IgD-negative memory B cell (primary cell): ENCODE results near the gene GNL1. TPM values are rescaled to one million over a fixed set of nuclear protein-coding genes. Genes with fewer than 3 reads are reported as not detected.

Source experiments
- polyA plus RNA-seq: library from polyadenylated mRNA; unstranded; fragments of 300-500 nt; fragmentation: Illumina TruSeq; gene quantifications from one replicate; pipeline ENCODE4 v1.2.3, GENCODE V29; 2021

The GNL1 gene
- polyA plus RNA-seq, 1 donor from 2014 or later, result 46.1 TPM

Other genes starting within 250 kb of the GNL1 start
- gene TRIM39, start 229.6 kb downstream of the GNL1 start, polyA plus RNA-seq, result 14.1 TPM
- gene RPP21, start 211.3 kb downstream of the GNL1 start, polyA plus RNA-seq, result 89.1 TPM
- 2,343 TPM for gene HLA-E, start 67.0 kb downstream of the GNL1 start, polyA plus RNA-seq
- gene PRR3, start 806 bp upstream of the GNL1 start, polyA plus RNA-seq, result 8.8 TPM
- gene ABCF1, start 15.0 kb upstream of the GNL1 start, polyA plus RNA-seq, result 33.7 TPM
- 28.0 TPM for gene PPP1R10, start 60.8 kb upstream of the GNL1 start, polyA plus RNA-seq
- 146 TPM for gene MRPS18B, start 61.4 kb upstream of the GNL1 start, polyA plus RNA-seq
- 2.0 TPM for gene ATAT1, start 70.4 kb upstream of the GNL1 start, polyA plus RNA-seq
- gene C6orf136, start 90.6 kb upstream of the GNL1 start, polyA plus RNA-seq, result 26.9 TPM
- gene DHX16, start 116.5 kb upstream of the GNL1 start, polyA plus RNA-seq, result 21.6 TPM
- 91.7 TPM for gene PPP1R18, start 130.2 kb upstream of the GNL1 start, polyA plus RNA-seq
- 56.1 TPM for gene NRM, start 134.5 kb upstream of the GNL1 start, polyA plus RNA-seq
- 4.6 TPM for gene MDC1, start 160.8 kb upstream of the GNL1 start, polyA plus RNA-seq
- 156 TPM for gene TUBB, start 163.9 kb upstream of the GNL1 start, polyA plus RNA-seq
- gene FLOT1, start 186.2 kb upstream of the GNL1 start, polyA plus RNA-seq, result 97.3 TPM
- gene IER3, start 188.1 kb upstream of the GNL1 start, polyA plus RNA-seq, result 0.73 TPM